Breast epithelium (tissue), 4 donors: Measurements from ENCODE around the gene FNDC1. TPM values are rescaled to one million over a fixed set of nuclear protein-coding genes. Genes with fewer than 3 reads are reported as not detected.

Source experiments
- DNase-seq, 2 donors: peaks; one replicate each; pipeline ENCODE4 v3.0.0-alpha.2; 2019; ENCODE audit warnings: low spot score in 2 of 2
- H3K27ac ChIP-seq, 2 donors: fragments of 200-600 bp; sonication (generic) in 1 of 2; one replicate each; pipeline ENCODE4 v1.5.1; 2016 to 2019; ENCODE audit warnings: mild to moderate bottlenecking in 1 of 2
- H3K27me3 ChIP-seq, 2 donors: fragments of 200-600 bp; sonication (generic) in 1 of 2; one replicate each; pipeline versions ENCODE4 v1.5.1 to v1.6.0; 2017 to 2019; ENCODE audit warnings: control low read depth in 1 of 2, mild to moderate bottlenecking in 1 of 2
- H3K36me3 ChIP-seq: fragments of 200-600 bp; one replicate; pipeline ENCODE4 v1.5.1; 2019
- H3K4me1 ChIP-seq, 2 donors: fragments of 200-600 bp; sonication (generic); one replicate each; pipeline ENCODE4 v1.5.1; 2016 to 2019; ENCODE audit warnings: control low read depth in 1 of 2
- H3K4me3 ChIP-seq, 3 donors: fragments of 200-600 bp; sonication (generic); 1 replicate in 2 of 3; 2 replicates in 1 of 3; pipeline ENCODE4 v1.5.1; 2016 to 2019; ENCODE audit warnings: mild to moderate bottlenecking in 3 of 3, moderate library complexity in 2 of 3
- H3K9me3 ChIP-seq, 2 donors: fragments of 200-600 bp; sonication (generic) in 1 of 2; one replicate each; pipeline ENCODE4 v1.5.1; 2016 to 2019; ENCODE audit warnings: control low read depth in 1 of 2
- CTCF ChIP-seq, 3 donors: fragments of 450-650 bp; IDR thresholded peaks; one replicate each; pipeline ENCODE4 v1.5.1; 2016 to 2017; ENCODE audit warnings: antibody characterized with exemption in 3 of 3, mild to moderate bottlenecking in 3 of 3, moderate library complexity in 3 of 3
- POLR2A ChIP-seq: fragments of 450-650 bp; IDR thresholded peaks from one replicate; pipeline ENCODE4 v1.6.1; 2016; ENCODE audit warnings: antibody characterized with exemption, mild to moderate bottlenecking, moderate library complexity
- POLR2AphosphoS5 ChIP-seq, 3 donors: sonication (generic); formaldehyde crosslinking; IDR thresholded peaks; one replicate each; pipeline ENCODE4 v1.6.1; 2017; ENCODE audit warnings: antibody characterized with exemption in 3 of 3
- intact Hi-C: fragments of 100-400 bp; cut with DNase I; formaldehyde crosslinking; loops from one replicate; pipeline ENCODE4 v1.15.1; 2023; ENCODE audit warnings: low total_unique reads
- total RNA-seq, 3 donors: library from RNA; depleted of rRNA; stranded (reverse); fragments of >200 nt; gene quantifications; one replicate each; pipeline ENCODE4 v1.1.0, GENCODE V29; 2016

Gene FNDC1
- total RNA-seq, 3 donors from 2014 or later: 0.15 to 10.1 (median 0.33) TPM

- H3K9me3 ChIP-seq: no peaks in the 10 kb centered on the region
- no peak overlapping the region for H3K4me3 ChIP-seq
- TF ChIP-seq CTCF (IDR thresholded peaks at IDR 0.05) (no peak), POLR2AphosphoS5 (IDR thresholded peaks at IDR 0.05) (no peak), POLR2A (no peak)
- peaks cover 0 to 19% of the 10 kb centered on the region in 2 donors for H3K27me3 ChIP-seq
- H3K36me3 ChIP-seq: no peaks in the 10 kb centered on the region
- intact Hi-C loops: no loop called here
- no peak overlapping the region for H3K27ac ChIP-seq
- DNase-seq: no peak
- no peaks in the 10 kb centered on the region for H3K4me1 ChIP-seq
Observed at GRCh38 chr6:159232751-159233150, 63.6 kb downstream of the FNDC1 start.

GRCh38 chr6:159233365-159234101, 64.3 kb downstream of the FNDC1 start:
- intact Hi-C loops: no loop called here
- Histone ChIP-seq H3K27me3 (peaks cover 0 to 19% of the 10 kb centered on the region in 2 donors), H3K27ac (no peak overlapping the region), H3K9me3 (no peaks in the 10 kb centered on the region), H3K4me1 (no peaks in the 10 kb centered on the region), H3K36me3 (no peaks in the 10 kb centered on the region), H3K4me3 (peak overlapping the region in 2 of 3 donors; percentile 32 to 50)
- no peak for TF ChIP-seq POLR2AphosphoS5 (IDR thresholded peaks at IDR 0.05)
- no peak for DNase-seq

GRCh38 chr6:159234102-159234553, 64.9 kb downstream of the FNDC1 start:
- TF ChIP-seq CTCF (IDR thresholded peaks at IDR 0.05) (no peak), POLR2AphosphoS5 (IDR thresholded peaks at IDR 0.05) (no peak), POLR2A (no peak)
- Histone ChIP-seq H3K4me3 (peak overlapping the region in 2 of 3 donors; percentile 32 to 50), H3K4me1 (no peaks in the 10 kb centered on the region), H3K27ac (no peak overlapping the region), H3K9me3 (no peaks in the 10 kb centered on the region), H3K27me3 (peaks cover 0 to 19% of the 10 kb centered on the region in 2 donors), H3K36me3 (no peaks in the 10 kb centered on the region)
- no peak for DNase-seq
- intact Hi-C loops: no loop called here

GRCh38 chr6:159238920-159239558, 69.8 kb downstream of the FNDC1 start:
- H3K9me3 ChIP-seq: no peaks in the 10 kb centered on the region
- no peak for DNase-seq
- no peaks in the 10 kb centered on the region for H3K4me1 ChIP-seq
- TF ChIP-seq POLR2A (no peak), POLR2AphosphoS5 (IDR thresholded peaks at IDR 0.05) (no peak), CTCF (IDR thresholded peaks at IDR 0.05) (no peak)
- intact Hi-C loops: no loop called here
- H3K27ac ChIP-seq: no peak overlapping the region
- H3K4me3 ChIP-seq: no peak overlapping the region
- H3K36me3 ChIP-seq: no peaks in the 10 kb centered on the region
- peaks cover 0 to 5% of the 10 kb centered on the region in 2 donors for H3K27me3 ChIP-seq

GRCh38 chr6:159249128-159249527, 79.9 kb downstream of the FNDC1 start:
- peak overlapping the region in 1 of 2 donors; percentile 1 for H3K27ac ChIP-seq
- no peak overlapping the region for H3K4me3 ChIP-seq
- DNase-seq: no peak
- H3K4me1 ChIP-seq: no peaks in the 10 kb centered on the region
- intact Hi-C loops: no loop called here
- no peaks in the 10 kb centered on the region for H3K9me3 ChIP-seq
- H3K36me3 ChIP-seq: no peaks in the 10 kb centered on the region
- no peaks in the 10 kb centered on the region for H3K27me3 ChIP-seq
- TF ChIP-seq POLR2AphosphoS5 (IDR thresholded peaks at IDR 0.05) (no peak), CTCF (IDR thresholded peaks at IDR 0.05) (no peak), POLR2A (no peak)
